Astrocyte of the cerebellum (primary cell): Measurements from ENCODE around the gene KCNMB4.

Experiments used
- DNase-seq: peaks from one replicate; pipeline ENCODE4 v3.0.0-alpha.2; 2011; ENCODE audit warnings: low read depth
- H3K4me3 ChIP-seq: 2 replicates; pipeline ENCODE4 v1.5.1; 2011; ENCODE audit warnings: mild to moderate bottlenecking, low read depth, low read length, moderate library complexity
- CTCF ChIP-seq: IDR thresholded peaks from 2 replicates; pipeline ENCODE4 v1.5.1; 2012; ENCODE audit warnings: low read length, low read depth, moderate library complexity, mild to moderate bottlenecking; ENCODE audit errors: missing control alignments
- in situ Hi-C: cut with HindIII; loops from 2 replicates; pipeline ENCODE4 v1.10.0; 2017; ENCODE audit warnings: low sequenced_read_pairs

The KCNMB4 gene

GRCh38 chr12:70418101-70418500, 52.0 kb downstream of the KCNMB4 start:
- no peak overlapping the region for H3K4me3 ChIP-seq
- no peak for TF ChIP-seq CTCF
- no peak for DNase-seq
- in situ Hi-C loops: no loop called here

- no peak for DNase-seq
- TF ChIP-seq CTCF: no peak
- in situ Hi-C loops: no loop called here
- no peak overlapping the region for H3K4me3 ChIP-seq
These were observed 56.5 kb downstream of the KCNMB4 start for GRCh38 chr12:70422631-70423030.

- DNase-seq: no peak
- no peak for TF ChIP-seq CTCF
- in situ Hi-C loops: no loop called here
- H3K4me3 ChIP-seq: no peak overlapping the region
These were observed 60.5 kb downstream of the KCNMB4 start for GRCh38 chr12:70426620-70427019.

GRCh38 chr12:70427611-70428010, 61.5 kb downstream of the KCNMB4 start:
- no peak overlapping the region for H3K4me3 ChIP-seq
- in situ Hi-C loops: no loop called here
- TF ChIP-seq CTCF: no peak
- no peak for DNase-seq

- no peak overlapping the region for H3K4me3 ChIP-seq
- DNase-seq: no peak
- TF ChIP-seq CTCF: no peak
- in situ Hi-C loops: no loop called here
These were observed 64.3 kb downstream of the KCNMB4 start for GRCh38 chr12:70430400-70430799.

GRCh38 chr12:70436836-70437235, 70.7 kb downstream of the KCNMB4 start:
- TF ChIP-seq CTCF: no peak
- in situ Hi-C loops: no loop called here
- no peak overlapping the region for H3K4me3 ChIP-seq
- DNase-seq: no peak
